Measurements from ENCODE around the gene PTRH1.
A peak's percentile ranks its signal among the peaks of the same experiment; 100 is the strongest.
"Not testable (repeated sequence)": the region's sequence is repeated elsewhere in the genome, so short reads cannot be mapped to it uniquely, and the experiment has no call there.

PTRH1 gene, protein sequence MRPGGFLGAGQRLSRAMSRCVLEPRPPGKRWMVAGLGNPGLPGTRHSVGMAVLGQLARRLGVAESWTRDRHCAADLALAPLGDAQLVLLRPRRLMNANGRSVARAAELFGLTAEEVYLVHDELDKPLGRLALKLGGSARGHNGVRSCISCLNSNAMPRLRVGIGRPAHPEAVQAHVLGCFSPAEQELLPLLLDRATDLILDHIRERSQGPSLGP

DNA sequence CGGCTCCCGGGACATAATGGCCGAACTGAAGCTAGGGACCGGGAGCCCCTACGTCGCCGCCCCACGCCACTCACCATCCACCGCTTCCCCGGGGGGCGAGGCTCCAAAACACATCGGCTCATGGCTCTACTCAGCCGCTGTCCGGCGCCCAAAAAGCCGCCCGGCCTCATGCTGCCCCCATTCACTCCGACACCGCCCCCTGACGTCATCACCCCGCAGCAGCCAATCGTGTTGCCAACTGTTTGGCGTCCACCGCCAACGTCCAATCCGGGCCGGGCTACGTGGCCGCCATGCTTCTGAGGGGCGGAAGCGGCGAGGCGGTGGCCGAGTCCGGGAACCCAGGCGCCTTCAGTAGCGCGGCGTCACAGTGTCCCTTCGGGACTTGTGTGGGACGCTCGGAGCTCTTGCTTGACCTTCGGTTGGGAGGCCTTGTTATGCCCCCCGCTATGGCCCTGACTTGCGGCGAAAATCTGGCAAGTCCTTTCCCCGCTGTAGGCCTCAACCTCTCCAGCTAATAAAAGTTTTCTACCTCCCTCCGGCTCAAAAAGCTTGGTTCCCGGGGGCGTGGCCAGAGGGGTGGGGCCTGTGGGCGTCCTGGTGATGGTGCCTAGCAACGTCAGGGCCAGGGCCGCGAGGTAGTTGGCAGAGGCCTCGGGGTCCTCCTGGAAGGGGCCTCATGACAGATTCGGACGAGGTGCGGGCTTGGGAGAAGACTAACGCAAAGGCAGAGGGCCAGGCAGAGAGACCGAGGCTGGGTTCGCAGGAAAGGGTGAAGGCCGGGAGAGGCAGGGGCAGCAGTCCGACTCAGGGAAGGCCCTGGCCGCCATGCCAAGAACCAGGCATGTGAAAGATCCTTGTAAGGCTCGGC lies at the start of gene PTRH1, which contains the start of gene TTC16:
PTRH1 (minus strand) TSS at position 194 of the 868 bp plus-strand sequence; CDS start at position 170, 24 bp downstream.
TTC16 (plus strand) TSS at position 610 of the 868 bp plus-strand sequence; CDS start at position 677, 67 bp downstream.
- DNase-seq = peak; percentile 83 to 88

DNA sequence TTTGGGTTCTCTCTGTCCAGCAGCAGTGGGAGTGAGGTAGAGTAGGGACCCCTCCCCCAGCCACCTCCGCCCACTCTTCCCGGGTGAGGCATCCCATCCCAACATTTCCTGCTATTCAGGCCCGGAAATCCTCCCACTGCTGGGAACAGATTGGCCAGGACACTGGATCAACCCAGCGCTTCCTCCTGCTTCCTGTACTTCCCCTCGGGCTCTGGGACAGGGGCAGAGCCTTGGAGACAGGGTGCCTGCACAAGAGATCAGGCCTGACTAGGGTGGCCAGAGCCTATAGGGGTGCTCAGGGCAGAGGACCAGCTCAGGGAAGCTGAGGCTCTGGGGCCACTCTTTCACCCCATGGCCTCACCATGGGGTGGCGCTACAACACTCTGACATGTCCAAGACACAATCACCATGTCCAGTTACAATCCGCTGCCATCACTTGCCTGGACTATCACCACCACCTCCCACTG lies 48.5 kb upstream of the PTRH1 start:
- DNase-seq = no peak

DNA sequence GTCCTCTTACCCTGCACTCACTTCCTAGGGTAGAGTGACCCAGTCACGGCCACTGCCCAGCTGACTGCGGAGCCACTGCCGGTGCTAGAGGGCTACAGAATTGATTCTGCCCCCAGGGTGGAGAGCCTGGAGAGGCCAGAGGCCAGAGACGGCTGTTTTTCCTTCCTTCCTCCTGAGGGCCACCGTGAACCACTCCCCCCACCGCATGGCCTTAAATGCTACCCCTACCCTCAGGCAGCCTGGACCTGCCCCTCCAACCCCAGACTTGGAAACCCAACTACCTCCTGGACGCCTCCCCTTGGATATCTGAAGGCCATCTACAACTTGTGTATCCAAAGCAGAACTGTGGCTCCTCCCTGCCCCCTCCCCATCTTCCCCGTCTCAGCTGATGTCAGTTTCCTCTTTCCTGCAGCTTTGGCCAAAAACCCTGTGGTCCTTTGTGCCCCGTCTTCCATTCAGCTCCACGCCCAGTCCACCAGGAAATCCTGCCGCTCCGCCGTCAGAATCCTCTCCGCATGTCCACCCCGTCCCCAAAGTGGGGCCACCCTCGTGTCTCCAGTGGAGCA lies 46.7 kb upstream of the PTRH1 start:
- DNase-seq = no peak

DNA sequence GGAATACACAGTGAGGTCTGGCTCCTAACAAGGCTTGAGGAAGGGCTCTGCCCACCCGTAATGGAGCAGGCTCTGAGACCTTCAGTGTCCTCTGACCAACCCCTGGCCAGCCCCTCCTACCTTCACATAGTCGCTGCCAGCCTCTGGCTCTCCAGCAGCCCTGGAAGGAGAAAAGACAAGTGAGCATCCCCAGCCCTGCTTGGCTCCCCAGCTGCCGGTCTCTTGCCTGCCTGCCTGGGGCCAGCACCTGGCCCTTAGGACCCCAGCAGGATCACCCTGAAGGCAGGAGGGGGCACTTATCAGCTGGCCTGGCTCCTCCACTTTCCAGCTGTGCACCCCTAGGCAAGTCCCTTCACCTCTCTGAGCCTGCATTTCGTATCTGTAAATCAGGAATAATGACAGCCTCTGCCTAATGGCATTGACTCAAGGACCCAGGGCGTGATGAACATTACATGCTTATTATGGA lies 46.1 kb upstream of the PTRH1 start:
- no peak for DNase-seq

DNA sequence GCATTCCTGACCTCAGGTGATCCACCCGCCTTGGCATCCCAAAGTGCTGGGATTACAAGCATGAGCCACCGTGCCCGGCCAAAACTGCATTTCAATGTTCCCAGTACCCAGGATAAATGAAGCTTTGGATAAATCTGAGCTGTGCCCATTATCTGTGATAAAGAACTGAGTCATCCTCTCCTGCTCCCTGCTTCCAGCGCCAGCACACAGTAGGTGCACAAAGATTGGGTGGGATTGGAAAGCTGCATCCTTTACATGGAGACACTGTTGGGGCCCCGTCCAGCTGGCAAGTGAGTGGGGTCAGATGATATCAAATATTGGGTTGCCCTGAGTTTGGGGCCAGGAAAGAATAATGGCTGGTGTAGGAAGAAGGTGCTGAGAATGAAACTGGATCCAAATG lies 45.6 kb upstream of the PTRH1 start:
- DNase-seq = no peak

DNA sequence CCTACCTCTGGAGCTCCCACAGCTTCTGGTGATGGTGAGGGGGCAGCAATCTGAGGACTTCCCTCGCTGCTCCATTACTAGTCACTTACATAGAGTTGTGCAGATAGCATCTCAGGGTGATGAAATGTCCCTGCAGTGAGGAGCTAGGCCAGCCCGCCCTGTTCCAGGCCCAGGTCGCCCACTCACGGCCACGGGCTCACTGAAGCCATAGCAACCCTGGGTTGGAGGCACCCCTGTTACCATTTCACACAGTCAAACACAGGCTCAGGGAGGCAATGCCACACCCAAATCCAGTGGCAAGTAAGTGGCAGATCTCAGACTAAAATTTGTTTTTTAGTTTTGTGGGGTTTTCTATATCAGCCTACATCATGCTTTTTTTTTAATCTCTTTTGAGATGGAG lies 43.4 kb upstream of the PTRH1 start:
- DNase-seq = no peak

DNA sequence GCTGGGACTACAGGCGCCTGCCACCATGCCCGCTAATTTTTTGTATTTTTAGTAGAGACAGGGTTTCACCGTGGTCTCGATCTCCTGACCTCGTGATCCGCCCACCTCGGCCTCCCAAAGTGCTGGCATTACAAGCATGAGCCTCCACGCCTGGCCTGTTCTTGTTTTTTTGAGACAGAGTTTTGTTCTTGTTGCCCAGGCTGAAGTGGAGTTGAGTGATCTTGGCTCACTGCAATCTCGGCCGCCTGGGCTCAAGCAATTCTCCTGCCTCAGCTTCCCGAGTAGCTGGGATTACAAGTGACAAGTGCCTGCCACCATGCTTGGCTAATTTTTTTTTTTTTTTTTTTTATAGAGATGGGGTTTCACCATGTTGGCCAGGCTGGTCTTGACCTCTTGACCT lies 41.3 kb upstream of the PTRH1 start:
- DNase-seq = not testable (repeated sequence)

DNA sequence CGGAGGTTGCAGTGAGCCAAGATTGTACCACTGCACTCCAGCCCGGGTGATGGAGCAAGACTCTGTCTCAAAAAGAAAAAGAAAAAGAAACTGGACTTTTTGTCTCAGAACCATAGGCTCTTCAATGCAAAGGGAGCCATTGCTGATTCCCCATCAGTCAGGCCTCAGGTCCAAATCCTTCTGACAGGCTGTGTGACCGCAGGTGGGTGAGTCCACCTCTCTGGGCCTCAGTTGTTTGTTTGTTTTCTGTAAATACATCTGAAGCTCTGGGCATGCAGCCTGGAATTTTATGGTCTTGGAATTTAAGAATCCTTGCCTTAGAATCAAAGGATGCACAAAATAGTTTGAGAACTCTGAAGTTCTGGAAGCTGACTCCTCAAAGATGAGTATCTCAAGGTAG lies 40.8 kb upstream of the PTRH1 start:
- DNase-seq = no peak

DNA sequence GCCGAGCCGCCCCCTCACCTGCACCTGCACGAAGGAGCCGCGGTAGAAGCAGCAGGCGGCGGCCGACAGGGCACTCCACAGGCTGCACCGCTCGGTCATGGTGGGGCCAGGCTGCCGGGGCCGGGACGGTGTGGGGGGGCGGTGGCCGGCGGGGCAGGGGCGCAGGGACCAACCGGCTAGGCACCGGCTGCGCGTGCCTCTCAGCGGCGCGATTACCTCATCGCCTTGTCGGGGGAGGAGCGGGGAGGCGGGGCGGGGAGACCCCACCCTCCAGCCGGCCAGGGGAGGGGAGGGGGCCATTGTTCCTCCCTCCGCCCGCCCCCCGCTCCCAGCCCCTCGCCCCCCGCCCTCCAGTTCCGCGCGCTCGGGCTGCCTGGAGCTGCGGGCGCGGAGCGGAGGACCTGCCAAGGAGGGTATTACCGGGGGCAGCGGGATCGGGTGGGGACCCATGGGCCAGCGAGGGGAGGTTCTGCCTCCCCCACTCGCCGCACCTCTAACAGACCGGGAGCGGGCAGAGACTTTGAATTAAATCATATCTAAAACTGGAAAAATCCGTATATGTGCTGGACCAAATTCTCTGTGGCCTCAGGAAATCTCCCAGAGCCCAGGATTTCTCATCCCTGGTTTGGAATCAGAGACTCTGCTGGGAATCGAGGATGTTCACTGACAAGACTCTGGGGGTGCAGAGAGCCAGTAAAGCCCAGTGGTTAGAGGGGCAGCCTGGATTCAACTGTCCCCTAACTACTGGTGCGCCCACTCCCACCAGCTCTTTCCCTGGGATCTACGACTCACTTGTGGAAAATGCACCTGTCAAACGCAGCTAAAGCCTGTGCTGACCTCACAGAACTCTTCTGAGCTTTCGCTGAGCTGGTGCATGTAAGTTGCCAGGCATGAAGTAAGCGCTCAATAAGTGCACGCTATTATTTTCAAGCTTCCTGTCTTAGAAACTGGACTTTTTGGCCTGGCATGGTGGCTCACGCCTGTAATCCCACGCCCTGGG lies 39.9 kb upstream of the PTRH1 start:
- peak; percentile 6 to 41 for DNase-seq

DNA sequence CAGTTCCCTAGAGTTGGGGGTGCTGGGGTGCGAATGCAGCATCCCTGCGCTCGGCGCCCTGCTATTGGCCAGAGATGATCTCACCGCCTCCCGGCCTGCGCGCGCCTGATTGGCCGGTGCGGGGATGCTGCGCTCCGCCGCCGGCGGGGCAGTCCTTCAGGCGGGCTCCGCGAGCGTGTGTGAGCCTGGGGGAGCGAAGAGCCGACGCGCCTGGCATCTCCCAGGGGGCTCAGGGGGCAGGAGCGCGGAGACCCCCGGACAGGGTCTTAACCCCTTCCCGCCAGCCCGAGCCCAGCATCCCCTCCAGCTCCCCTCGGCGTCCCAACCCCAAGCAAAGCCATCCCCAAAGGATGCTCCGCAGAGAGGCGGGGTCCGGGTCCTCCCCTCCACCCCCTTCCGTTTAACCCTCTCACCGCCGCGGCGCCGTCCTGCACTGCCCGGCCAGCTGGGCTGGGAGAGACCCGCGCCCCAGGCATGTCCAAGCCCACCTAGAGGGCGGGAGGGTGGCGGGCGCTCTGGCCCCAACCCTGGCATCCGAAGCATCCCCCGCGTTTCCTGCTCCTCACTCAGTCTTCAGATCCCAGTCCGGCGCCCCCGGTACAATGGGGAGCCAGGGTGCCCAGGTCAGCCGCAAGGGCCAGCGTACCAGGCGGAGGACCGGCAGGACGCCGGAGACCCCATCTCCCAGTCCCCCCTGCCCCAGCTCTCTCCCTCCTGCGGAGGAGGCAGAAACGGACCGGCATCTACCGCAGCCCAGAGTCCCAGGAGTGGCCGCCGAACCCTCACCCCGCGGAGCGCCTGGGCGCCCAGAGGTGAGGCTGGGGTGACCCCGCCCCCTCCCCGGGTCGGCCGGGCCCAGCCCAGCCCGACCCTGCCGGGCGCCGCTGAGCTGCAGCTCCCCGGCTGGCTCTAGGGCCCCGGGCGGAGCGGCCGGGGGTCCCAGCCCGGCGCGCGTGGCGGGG lies 38.9 kb upstream of the PTRH1 start:
- peak in 1 of 2 experiments; percentile 20 for DNase-seq

DNA sequence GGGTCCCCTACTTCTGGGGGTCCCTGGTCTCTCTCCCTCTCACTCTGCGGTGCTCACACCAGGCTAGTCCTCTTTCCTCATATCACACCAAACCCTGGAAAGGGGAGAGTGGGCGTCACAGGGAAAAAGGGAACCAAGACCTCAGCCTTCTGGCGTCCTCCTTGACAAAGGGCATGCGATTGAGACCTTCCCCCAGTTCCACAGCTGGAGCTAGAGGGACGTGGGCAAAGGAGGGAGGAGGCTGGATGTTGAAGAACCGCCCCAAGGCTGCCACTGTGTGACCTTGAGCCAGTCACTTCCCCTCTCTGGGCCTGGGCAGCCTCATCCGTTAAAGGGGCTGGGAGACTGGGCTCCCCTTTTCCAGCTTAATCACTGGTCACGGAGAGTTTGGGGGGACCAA lies 38.2 kb upstream of the PTRH1 start:
- DNase-seq = no peak

DNA sequence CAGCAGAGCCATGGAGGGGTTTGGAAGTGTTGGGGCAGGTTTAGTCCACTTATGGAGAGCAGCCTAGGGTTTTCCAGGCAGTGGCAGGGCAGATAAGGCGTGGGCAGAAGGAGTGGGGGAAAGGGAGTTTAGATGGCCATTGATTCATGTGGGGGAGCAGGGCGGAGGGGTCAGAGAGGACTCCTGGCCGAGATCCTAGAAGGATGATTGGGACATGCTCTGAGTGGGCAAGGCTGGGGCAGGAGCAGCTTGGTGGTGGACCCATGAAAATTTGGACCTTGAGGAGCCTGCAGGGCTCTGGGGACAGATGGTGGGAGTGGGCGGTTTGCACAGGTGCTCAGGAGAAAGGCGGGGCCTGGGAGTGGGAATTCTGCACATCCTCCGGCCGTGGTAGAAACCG lies 37.7 kb upstream of the PTRH1 start:
- DNase-seq = no peak

DNA sequence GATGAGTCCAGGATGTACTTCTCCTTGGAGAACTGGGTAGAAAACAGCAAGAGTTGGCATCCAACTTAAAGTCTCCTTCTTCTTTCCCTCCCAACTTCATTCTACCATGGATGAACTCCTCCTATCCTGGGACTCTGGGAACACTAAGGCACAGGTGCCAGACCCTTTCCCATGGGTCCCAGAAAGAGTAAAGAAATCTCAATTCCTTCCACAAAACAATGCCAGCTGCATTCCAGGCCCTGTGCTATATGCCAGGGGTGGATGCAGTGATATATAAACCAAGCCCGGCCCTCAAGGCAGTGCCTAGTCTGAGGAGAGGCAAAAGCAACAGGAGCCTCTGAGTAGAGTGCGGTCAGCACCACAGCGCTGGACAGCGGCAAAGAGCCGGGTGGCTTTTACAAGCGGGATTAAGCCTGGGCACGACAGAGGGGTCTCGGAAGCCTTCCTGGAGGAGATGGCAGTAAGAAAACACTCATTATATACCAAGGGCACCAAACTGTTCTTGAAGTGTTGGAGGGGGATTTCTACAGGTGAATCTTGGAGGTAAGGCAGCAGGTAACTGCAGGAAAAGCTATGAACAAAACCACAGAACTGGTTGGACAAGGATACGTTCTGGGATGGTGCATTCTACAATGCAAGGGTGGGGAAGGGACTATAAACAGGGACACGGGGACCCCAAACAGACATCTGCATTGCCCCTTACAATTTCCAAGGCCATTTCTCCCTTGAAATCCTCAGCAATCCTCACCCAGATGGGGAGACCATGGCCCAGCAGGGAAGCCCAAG lies 36.0 kb upstream of the PTRH1 start:
- DNase-seq = no peak

DNA sequence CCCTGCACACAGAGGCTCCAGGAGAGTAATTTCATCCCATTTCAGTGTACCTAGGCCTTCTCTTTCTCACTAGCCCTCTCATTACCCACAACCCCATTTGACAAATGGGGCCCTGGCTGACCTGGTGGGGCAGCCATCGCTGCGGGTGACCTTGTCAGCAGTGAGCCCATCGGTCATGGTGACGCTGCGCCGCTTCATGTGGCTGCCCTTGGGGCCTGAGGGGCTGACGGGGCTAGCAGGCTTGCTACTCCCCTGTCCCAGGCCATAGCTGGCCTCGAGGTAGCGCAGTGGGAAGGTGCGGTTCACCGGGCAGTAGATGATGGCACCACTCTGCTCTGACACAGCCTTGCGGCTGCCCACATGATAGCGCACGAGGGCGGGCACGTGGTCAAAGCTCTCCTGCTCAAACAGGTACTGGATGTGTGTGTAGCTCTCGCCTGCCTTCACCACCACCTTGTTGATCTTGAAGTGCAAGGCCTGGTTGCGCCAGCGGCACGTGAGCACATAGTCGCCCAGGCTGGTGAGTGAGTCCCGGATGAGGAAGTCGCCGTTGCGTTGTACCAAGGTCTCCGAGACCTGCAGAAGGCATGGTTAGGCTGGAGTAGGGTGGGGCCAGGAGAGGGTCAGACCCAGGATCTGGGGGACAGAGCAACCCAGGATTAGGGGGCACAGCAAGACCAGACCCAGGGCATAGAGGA lies 33.8 kb upstream of the PTRH1 start:
- DNase-seq = no peak

DNA sequence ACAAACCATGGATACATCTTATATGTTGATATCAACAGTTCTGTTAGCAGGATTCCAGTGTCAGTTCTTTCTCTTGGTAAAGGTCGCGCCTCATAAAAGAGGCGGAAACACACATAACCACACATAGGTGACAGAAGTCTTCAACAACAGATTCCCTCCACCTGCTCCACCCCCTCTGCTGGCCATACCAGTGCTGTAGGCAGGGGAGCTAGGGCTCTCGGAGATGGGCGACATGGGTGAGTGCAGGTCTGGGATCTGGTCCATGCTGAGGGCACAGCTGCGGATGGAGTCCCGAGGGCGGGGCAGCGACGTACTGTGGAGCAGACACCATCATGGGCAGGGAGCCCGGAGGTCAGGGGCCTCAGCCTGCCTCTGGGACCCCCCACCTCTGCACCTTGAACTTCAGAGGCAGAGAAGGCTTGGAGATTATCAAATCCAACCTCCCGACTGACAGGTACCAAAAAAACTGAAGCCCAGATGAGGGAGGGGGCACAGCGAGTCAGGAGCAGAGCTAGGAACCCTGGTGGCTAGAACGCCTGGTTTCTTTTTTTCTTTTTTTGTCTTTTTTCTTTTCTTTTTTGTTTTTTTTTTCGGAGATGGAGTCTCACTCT lies 31.6 kb upstream of the PTRH1 start:
- DNase-seq = no peak

DNA sequence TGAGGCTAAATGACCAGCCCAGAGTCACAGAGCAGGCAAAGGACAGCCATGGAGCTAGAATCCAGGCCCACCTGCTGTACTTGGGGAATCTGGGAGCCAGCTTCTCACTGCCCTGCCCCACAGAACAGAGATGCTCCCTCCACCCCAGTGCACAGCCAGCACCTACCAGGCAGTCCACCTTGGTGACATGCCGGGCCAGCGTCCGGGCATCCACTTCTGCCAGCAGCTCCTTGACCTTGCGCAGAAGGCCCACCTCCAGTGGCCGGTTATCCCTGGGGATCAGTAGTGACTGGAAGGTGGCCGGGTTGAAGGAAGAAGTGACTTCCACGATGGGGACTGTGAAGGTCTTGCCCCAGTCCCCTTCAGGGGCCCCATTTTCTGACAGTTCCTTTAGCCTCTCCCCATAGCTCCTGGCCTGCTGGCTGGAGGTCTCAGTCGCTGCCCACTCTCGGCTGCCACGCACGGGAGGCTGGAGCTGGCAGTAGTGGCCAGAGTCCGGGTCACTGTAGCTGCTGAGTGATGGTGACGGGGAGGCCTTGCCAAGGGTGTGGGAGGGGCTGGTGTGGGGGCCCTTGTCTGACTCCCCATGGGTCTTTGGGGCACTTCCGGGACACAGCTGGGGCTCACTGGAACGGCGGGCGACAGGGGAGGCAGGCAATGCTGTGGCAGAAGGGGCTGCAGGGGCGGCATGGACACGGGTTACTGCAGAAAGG lies 29.1 kb upstream of the PTRH1 start:
- DNase-seq = no peak

DNA sequence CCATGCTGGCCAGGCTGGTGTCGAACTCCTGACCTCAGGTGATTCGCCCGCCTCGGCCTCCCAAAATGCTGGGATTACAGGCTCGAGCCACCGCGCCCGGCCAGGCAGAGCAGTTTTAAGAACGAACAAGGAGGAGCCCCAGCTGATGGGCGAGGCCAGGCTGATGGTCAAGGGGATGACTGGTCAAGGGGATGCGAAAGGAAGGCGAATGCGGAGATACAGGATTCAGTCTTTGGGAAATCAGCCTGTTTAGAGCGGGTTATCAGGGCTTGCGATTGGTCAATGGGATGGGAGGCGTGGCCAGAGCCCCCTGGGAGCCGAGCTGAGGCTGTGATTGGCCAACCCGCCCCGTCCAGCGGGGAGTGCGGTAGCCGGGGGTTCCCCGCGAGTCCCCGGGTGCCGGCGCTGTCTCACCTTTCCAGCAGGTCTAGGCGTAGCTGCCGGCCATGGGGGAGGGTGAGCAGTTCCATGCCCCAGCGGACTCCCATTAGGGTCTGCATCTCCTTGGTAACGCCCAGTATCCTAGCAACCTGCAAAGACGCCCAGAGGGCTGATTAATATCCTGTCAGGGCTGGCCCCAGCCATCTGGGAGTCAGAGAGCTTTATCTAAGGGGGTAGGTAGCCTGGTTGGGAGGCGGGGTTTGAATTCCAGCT lies 27.1 kb upstream of the PTRH1 start:
- DNase-seq = no peak

DNA sequence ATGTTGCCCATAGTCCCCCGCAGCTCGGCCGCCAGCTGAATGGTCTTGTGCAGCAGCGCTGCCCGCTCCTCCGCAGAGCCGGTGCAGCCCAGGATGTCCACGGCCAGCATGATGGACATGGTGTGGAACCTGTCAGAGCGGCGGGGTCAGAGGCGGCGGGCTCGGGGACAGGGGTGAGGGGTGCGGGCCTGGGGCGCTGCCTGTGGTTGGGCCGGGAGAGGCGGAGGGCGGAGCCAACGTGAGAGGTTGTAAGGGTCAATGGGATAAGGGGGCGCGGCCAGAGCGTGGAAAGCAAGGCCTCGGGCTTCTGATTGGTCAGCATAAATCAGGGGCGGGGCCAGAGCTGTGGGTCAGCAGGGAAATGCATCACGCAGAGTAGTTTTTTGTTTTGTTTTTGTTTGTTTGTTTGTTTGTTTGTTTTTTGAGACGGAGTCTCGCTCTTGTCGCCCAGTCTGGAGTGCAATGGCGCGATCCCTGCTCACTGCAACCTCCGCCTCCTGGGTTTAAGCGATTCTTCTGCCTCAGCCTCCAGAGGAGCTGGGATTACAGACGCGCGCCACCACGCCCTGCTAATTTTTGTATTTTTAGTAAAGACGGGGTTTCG lies 26.5 kb upstream of the PTRH1 start:
- DNase-seq = no peak

All from NCI-H446 (cell line).